GM21576 (cell line): ENCODE data around the gene BCAP31.
"Not testable (repeated sequence)": the region's sequence is repeated elsewhere in the genome, so short reads cannot be mapped to it uniquely, and the experiment has no call there.

Source experiments
- ATAC-seq: cut with Tn5 transposase; IDR thresholded peaks from one replicate; pipeline ENCODE4 v1.9.1; 2021; ENCODE audit warnings: mild to moderate bottlenecking, moderate library complexity; ENCODE audit not compliant: unreplicated experiment

BCAP31 gene

DNA sequence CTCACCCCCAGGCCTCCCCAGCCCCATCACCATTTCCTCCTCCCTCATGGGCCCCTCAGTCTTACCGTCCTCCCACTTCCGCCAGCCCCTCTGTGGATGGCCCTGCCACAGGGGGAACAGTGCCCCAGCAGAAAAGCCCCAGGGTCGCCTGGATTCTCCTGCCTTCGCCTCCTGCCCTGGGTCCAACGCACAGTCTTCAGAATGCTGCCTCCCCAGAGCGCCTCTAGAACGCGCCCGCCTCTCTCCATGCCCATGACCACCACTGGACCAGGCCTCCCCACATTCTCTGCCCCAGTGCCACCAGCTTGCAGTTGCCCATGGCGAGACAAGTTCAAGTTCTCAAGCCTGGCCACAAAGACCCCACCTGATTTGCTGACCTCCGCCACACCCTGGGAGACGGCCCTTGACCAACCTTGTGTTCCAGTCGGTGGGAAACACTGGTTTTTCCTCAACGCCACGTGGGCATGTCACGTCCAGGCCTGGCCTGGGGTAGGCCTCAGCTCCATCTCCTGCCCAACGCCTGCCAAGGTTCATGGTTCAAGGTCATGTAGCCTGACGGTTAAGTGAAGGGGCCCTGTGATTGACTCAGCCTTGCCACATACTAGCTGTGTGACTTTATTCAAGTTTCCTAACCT, 39.2 kb upstream of the BCAP31 start:
- ATAC-seq: no peak

DNA sequence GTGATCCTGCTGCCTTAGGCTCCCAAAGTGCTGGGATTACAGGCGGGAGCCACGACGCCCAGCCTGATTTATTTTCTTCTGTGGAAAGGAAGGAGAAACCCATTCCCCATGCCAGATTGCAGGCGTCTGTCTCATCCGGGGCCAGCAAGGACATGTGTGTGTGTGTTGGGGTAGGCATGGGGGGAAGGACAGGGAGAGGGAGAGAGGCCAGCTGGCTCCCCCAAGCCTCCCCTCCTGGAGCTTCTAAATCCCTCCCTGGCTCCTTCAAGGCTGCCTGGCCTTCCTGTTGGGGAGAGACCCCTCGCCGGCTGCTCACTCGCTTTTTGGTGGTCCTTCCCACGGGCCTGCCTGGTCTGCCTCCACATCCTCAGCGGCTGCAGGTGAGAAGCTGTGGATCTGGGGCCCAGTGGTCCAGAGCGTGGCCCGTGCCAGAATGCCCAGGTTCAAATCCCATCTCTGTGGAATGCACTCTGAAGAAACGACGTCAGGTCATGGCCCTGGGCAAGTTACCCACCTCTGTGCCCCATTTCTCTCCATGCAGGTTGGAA, 38.5 kb upstream of the BCAP31 start:
- no peak for ATAC-seq

DNA sequence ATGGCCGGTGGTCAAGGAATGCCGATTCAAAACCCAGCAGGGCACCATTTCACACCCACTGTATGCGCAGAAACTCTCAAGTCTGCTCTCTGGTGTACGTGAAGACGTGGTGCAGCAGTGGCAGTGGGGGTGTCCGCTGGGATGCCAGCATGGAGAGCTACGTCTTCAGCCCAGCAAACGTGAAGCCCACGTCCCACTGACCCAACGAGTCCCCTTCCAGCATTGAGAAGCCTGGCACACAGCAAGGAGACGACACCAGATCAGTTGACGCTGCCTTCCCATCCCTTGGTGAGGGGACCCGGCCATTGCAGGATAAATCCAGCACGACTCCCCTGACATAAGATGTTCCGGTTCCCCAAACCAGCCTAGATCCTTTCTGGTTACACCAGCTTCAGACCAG, 37.7 kb upstream of the BCAP31 start:
- no peak for ATAC-seq

DNA sequence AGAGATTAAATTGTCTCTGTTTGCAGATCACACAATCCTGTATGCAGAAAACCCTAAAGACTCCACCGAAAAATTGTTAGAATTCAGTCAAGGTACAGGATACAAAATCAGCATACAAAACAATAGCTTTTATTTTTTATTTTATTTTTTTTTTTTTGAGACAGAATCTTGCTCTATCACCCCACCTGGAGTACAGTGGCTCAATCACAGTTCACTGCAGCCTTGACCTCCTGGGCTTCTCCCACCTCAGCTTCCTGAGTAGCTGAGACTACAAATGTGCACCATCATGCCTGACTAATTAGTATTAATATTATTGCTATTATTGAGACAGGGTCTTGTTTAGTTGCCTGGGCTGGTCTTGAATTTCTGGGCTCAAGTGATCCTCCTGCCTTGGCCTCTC, 30.9 kb upstream of the BCAP31 start:
- ATAC-seq: no peak

DNA sequence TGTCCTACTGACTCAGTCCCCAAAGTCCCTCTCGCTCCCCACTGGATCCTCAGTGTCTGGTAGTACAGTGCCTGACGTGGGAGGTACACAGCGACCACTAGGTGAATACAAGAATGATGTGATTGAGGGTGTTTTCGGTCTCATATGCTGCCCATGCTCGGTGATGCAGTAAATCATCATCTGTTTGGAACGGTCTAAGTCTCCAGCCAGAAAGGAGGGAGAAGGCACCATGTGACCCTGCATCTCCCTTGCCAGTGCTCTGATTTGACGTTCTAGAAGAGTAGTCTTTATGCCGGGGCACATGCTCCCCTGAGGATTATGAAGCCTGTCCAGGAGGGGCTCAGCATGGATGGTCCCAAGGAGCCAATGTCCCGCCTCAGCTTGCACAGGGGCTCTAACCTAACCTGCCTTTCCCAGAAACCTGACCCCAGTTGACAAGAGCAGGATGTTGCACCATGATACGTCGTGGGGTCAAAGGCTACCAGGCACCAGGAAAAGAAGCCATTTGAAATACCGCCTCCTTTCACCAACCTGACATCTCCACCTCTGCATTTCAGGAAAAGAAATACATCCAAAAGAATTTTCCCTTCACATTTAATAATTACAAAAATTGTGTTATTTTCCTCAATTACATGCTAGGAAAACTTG, 26.1 kb upstream of the BCAP31 start:
- no peak for ATAC-seq

DNA sequence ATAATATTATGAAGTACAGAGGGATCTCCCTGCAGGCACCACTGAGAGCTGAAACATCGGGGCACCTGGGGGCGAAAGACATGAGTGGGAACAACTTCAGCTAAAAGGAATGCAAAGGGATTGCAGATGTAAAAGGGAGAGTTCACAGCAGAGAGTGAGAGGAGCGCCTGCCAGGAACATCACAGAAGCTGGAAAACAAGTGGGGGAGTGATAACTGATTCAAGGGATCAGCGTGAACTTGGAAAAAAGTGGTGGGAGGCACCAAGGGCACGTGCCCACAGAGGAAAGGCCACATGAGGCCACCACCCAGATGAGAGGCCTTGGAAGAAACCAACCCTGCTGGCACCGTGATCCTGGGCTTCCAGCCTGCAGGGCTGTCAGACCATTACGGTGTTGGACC, 24.8 kb upstream of the BCAP31 start:
- ATAC-seq: not testable (repeated sequence)

DNA sequence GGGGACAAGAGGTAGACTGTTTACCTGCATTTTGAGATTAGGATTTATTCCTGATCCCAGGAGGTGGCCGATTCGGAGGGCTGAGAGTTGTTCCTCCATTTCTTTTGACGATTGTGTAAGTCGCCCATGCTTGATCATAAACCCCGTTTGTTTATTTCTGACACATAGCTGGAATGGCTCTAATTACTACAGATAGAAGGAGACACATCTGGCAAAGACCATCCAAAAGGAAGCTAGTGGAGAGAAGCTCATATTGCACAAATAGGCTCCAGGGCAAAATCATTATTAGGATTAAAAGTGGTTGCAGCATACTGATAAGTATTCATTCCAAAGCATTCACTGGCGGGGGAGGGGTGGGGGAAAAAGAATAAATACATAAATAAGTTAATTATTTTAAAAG, 22.8 kb upstream of the BCAP31 start:
- not testable (repeated sequence) for ATAC-seq

DNA sequence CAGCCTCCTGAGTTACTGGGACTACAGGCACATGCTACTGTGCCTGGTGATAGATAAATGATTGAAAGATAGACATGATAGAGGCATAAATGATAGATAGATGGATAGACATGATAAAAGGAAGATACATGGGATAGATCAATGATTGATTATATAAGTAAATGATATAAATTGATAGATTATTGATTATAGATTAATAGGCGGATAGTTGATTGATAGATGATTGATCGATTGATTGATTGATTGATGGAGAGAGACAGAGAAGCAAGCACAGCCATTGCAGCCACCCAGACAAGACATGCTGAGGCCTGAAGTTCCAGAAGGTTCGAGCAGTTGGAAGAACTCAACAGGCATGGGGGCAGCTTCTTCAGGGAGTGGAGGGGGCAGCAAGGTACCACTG, 22.2 kb upstream of the BCAP31 start:
- ATAC-seq: no peak

DNA sequence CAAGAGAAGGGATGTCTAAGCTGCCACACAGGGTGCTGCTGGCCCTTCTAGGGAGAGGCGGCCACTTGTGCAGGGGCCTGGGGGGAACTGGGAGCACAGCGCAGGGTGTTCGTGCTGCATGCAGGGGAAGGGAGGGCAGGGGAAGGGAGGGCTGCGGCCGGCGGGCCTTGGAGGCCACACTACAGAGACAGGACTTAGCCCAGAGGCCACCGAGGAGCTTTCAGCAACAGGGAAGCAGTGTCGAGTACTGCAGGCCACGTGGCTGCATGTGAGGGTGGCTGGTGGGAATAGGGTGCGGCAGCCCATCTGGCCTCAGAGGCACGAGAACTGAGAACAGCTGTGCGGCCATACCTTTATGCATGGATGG, 20.9 kb upstream of the BCAP31 start:
- not testable (repeated sequence) for ATAC-seq

DNA sequence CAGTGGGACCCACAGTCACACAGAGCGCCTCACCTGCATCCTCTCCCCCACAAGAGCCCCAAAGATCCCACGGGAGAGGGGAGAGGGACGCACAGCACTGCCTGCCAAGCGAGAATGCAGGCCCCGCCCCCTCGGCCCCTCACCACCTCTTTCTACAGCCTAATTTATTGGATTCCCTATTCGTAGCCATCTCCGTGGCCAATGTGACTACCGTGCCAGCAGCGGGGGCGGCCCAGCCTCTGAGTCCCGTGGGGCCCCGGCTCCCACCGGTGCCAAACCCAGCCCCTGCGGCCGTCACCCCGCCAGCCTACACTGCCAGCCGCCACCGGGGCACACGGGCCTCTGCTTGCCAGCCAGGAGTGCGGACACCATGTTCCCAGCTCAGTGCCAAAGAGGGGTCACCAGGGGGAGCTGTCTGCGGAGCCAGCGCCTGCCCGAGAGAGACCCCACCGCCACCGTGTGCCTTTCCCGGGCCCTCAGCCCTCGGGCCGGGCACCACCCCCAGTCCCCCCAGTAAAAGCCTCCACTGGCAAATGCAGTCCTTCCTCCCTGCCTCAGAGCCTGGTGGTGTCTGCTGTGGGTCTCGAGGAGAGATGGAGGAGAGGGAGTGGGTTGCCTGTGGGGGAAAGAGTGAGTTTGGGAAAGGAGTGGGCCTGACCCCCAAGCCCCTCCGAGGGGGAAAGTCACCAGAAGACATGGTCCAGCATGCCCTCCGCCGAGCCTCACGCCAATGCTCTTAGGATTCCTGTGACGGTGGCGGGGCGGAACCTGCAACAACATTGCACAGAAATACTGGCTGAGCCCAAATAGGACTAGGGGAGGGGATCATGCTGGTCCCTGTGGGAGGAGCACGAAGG, 20.3 kb upstream of the BCAP31 start:
- no peak for ATAC-seq

DNA sequence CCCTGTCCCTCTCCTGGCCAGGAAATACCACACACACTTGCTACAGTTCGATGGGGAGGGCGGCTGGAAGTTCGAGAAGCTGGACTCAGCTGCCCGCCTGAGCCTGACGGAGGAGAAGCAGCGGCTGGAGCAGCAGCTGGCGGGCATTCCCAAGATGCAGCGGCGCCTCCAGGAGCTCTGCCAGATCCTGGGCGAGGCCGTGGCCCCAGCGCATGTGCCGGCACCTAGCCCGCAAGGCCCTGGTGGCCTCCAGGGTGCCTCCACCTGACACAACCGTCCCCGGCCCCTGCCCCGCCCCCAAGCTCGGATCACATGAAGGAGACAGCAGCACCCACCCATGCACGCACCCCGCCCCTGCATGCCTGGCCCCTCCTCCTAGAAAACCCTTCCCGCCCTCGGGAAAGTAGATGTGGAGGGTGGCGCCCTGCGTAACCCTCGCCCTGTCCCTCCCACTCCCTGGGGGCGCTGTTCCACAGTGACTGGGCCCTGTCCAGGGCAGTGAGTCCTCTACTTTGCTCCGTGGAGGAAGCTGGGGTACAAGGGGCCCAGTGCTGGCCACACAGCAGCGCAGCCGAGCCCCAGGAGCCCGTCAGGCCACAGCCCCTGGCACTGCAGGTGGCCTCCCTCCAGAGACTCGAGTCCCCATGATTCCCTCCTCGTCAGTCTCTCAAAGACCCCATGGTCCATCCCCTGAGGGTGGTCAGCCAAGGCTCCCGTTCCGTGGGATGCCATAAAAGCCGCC, 19.5 kb upstream of the BCAP31 start:
- not testable (repeated sequence) for ATAC-seq

DNA sequence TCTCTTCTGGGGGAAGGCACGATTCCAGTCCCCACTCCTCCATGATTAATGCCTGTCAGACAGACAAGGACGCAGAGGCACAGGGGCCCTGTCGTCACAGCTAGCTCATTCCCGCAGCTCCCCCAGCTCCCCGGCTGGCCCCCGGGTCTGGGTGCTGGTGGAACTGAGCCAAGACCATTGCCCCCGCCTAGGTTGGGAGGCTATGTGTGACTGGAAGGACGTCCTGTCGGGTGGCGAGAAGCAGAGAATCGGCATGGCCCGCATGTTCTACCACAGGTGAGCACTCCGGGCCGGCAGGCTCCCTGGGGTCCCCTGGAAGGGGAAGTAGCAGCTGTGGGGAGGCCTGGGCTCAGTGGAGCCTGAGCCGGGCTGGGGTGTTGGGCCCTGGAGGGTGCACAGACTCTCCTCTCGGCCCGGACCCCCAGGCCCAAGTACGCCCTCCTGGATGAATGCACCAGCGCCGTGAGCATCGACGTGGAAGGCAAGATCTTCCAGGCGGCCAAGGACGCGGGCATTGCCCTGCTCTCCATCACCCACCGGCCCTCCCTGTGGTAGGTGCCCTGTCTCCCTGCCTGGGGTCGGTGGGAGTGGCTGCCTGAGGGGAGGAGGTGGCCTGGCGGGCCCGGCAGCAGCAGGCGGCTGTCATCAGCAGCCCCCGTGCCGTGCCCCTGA, 18.7 kb upstream of the BCAP31 start:
- not testable (repeated sequence) for ATAC-seq

DNA sequence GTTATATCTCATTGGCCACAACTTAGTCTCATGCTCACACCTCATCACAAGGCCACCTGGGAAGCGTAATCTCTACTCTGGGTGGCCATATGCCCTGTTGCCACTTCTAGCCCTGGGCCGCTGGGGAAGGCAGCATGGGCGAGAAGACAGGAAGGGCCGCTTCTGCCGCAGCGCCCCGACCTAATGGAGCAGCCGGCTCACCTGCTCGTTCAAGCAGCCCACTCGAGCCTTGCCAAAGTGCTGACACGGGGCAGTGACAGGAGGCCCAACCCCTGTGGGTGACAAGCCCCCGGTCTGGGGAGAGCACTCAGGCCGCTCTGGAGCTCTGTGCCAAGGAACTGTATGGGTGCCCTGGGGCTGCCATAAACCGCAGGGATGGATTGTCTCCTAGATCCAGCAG, 17.9 kb upstream of the BCAP31 start:
- not testable (repeated sequence) for ATAC-seq

DNA sequence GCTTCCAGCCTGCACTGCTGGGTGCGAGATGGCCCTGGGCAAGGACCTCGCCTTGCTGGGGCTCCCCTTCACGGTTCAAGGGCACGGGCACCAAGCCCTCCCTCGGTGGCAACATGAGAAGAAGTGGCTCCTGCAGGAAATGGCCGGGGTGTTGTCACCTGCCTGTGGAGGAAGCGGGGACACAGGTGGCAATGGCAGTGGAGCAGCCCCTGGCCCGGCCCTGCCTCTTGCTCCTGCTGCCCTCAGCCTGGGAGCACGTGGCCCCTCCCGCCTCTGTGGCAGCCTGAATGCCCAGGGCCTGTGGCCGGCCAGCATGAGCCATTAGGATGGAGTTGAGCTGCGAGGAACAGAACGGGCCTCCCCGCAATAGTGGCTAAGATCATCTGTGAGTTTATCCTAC, 17.3 kb upstream of the BCAP31 start:
- ATAC-seq: no peak

DNA sequence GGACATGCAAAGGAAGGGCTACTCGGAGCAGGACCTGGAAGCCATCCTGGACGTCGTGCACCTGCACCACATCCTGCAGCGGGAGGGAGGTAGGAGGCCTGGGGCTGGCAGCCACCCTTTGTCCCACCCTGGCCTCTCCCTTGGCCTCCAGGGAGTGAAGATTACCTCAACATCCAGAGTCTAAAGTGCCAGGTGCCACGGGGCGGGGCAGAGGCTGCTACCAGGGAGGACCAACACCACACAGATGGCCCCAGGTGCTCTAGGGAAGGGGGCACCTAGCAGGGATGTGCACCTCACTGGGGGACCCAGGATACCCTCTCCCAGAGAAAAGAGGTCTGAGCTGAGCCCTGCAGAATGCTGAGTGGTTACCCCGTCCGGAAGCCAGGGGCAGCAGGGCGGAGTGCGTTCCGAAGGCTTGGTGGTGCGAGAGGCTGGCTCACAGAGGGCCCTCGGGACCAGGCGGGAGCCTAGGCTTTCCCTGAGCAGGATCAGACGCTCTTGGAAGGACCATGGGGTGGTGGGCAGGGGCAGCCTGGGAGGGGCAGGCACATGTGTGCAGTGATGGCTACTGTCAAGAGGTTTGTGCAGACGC, 16.5 kb upstream of the BCAP31 start:
- ATAC-seq: no peak

DNA sequence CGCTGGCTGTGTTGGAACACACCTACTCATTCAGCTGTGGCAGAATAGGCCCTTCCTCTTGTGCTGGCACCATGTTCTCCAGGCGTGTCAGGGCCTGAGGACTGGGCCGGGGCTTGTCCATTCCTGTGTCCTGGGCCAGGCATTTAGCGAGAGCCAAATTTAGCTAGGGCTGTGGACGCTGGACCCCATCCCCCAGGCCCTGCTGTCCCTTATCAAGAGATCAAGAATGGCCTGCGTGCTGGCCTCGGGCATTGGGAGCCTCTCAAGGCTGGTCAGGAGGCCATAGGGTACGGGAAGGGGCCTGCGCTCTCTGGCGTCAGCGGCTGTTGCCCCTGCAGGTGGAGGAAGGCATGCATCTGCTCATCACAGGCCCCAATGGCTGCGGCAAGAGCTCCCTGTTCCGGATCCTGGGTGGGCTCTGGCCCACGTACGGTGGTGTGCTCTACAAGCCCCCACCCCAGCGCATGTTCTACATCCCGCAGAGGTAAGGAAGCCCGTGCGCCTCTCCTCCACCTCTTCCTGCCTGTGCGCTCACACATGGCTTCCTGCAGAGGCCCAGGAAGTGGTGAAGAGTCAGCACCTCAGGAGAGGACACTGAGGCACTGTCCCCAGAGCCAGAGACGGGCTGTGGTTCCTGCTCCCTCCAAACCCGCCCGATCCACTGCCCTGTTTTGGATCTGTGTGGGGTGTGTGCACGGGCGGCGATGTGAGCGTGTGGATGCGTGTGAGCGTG, 15.7 kb upstream of the BCAP31 start:
- ATAC-seq: no peak

DNA sequence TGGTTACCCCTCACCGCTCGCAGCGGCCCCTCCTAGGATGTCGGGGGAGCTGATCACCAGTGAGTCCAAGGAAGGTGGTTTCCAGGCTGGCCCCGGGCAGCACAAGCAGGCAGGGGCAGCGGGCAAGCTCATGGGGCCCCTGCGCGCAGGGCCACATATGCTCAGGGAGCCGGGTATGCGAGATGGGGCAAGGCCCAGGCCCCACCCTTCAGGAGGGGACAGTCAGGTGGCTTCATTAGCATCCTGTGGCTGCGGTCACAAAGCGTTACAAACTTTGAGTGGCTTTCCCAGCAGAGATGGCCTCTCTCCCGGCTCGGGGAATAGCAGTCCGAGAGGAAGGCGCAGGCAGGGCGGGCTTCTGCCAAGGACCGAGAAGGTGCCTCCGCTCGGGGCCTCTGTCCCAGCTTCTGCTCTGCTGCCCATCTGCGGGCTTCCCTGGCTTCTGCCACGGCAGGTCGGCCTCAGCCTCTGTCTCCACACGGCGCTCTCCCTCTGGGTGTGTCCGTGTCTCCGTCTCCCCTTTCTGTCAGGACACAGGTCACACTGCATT, 13.9 kb upstream of the BCAP31 start:
- no peak for ATAC-seq

DNA sequence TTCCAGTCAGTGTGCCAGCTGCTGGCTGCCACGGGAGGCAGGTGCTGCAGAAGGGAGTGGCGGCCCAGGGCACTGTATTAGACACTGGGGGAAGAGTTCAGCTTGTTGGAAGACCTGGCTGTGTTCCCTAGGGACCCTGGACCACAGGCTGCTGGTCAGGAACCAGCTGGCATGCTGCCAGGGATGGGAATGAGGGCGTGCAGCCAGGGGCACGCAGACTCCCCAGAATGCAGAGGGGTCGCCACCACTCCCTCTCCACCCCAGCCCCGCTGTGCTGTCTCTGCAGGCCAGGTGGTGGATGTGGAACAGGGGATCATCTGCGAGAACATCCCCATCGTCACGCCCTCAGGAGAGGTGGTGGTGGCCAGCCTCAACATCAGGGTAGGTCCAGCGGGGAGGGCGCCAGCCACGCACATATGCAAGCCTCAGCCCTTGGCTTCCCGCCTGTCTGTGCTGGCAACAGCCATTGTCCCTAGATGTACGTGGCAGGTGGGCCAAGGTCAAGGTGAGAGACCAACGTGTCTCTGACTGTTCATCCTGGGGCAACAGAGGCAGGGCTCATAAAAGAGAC, 12.8 kb upstream of the BCAP31 start:
- ATAC-seq: no peak
